ENCODE results near the gene SERPIND1.

Gene SERPIND1

DNA sequence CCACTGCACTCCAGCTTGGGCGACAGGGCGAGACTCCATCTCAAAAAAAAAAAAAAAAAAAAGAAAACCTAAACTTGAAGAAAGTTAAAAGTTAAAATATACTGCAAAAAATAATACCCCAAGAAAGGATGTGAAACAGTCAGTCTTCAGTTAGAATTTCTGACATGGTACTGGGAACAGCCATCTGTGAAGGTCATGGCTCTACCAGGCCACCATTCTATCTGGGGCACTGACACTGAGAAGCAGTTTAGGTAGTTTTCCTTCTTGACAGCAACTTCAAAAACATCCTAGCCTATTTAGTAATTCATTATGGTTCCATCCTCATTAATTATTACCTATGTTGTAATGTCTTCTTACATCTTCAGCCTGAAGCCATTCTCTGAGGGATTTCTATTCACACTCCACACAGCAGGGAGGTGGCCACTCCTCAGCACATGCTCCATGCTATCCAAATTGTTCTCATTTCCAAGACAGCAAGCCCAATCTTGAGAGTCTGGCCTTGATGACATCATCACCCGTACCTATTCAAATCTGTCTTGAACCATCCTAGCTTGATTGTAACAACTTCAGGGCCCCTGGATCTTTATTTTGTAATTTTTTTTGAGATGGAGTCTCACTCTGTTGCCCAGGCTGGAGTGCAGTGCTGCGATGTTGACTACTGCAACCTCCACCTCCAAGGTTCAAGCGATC, 38.2 kb downstream of the SERPIND1 start:
- H3K9me2 ChIP-seq (replicated peaks; ENCODE audit: low read depth, low read length), result no peaks in the 10 kb centered on the region
- H3K27me3 ChIP-seq (ENCODE audit: insufficient read depth, low read length, poor library complexity, severe bottlenecking), result no peaks in the 10 kb centered on the region
- H3K4me2 ChIP-seq (ENCODE audit: low read depth, low read length, poor library complexity, severe bottlenecking), result no peak overlapping the region
- TF ChIP-seq CTCF (conservative IDR thresholded peaks at IDR 0.05; ENCODE audit: low read length), result no peak
- no peak for TF ChIP-seq EZH2phosphoT487 (IDR thresholded peaks at IDR 0.05; ENCODE audit: borderline replicate concordance)
- no peaks in the 10 kb centered on the region for H3K9me3 ChIP-seq (ENCODE audit: insufficient read depth, low read depth, low read length)
- peaks cover 77% of the 10 kb centered on the region; the same call in 1 of the 2 replicates for H3K36me3 ChIP-seq (ENCODE audit: insufficient read depth, low read length)
- no peaks in the 10 kb centered on the region for H4K20me1 ChIP-seq (ENCODE audit: insufficient read depth, low read length, poor library complexity, severe bottlenecking)
- no peak overlapping the region for H3K9ac ChIP-seq (ENCODE audit: low read depth, low read length, poor library complexity, severe bottlenecking)
- no peak overlapping the region for H2AFZ ChIP-seq (ENCODE audit: low read length)
- no peaks in the 10 kb centered on the region for H3F3A ChIP-seq (ENCODE audit: low read depth)
- H3K4me1 ChIP-seq (ENCODE audit: insufficient read depth, low read length, poor library complexity, severe bottlenecking), result peaks cover 6% of the 10 kb centered on the region
- no peaks in the 10 kb centered on the region for H3K79me2 ChIP-seq (ENCODE audit: insufficient read depth, low read length)
- no peak overlapping the region for H3K4me3 ChIP-seq (ENCODE audit: low read length, poor library complexity, severe bottlenecking)

DNA sequence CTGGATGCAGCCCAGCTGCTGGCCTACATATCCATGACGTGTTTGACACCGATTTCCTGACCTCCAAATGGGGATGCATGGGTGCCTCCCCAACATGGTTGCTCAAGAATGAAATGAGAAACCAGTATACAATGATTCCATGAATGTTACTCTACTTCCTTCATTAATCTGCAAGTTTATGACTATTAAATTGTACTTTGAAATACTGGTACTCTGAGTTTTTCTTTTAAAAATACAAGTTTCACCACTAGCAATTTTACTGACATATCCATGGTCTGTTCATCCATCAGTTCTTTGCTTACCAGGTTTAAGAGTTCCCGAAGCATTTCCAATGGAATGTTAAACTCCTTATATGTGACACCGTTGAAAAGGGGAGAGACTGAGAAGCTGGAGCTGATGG, 39.1 kb downstream of the SERPIND1 start:
- Histone ChIP-seq H4K20me1 (ENCODE audit: insufficient read depth, low read length, poor library complexity, severe bottlenecking) (no peaks in the 10 kb centered on the region), H3K4me2 (ENCODE audit: low read depth, low read length, poor library complexity, severe bottlenecking) (no peak overlapping the region), H3K9ac (ENCODE audit: low read depth, low read length, poor library complexity, severe bottlenecking) (no peak overlapping the region), H2AFZ (ENCODE audit: low read length) (no peak overlapping the region), H3K27me3 (ENCODE audit: insufficient read depth, low read length, poor library complexity, severe bottlenecking) (no peaks in the 10 kb centered on the region), H3K4me1 (ENCODE audit: insufficient read depth, low read length, poor library complexity, severe bottlenecking) (peaks cover 6% of the 10 kb centered on the region), H3F3A (ENCODE audit: low read depth) (no peaks in the 10 kb centered on the region), H3K9me3 (ENCODE audit: insufficient read depth, low read depth, low read length) (no peaks in the 10 kb centered on the region), H3K9me2 (replicated peaks; ENCODE audit: low read depth, low read length) (no peaks in the 10 kb centered on the region), H3K36me3 (ENCODE audit: insufficient read depth, low read length) (peaks cover 73% of the 10 kb centered on the region; the same call in 1 of the 2 replicates), H3K79me2 (ENCODE audit: insufficient read depth, low read length) (no peaks in the 10 kb centered on the region), H3K4me3 (ENCODE audit: low read length, poor library complexity, severe bottlenecking) (no peak overlapping the region)
- TF ChIP-seq CTCF (conservative IDR thresholded peaks at IDR 0.05; ENCODE audit: low read length), result no peak
- no peak for TF ChIP-seq EZH2phosphoT487 (IDR thresholded peaks at IDR 0.05; ENCODE audit: borderline replicate concordance)

DNA sequence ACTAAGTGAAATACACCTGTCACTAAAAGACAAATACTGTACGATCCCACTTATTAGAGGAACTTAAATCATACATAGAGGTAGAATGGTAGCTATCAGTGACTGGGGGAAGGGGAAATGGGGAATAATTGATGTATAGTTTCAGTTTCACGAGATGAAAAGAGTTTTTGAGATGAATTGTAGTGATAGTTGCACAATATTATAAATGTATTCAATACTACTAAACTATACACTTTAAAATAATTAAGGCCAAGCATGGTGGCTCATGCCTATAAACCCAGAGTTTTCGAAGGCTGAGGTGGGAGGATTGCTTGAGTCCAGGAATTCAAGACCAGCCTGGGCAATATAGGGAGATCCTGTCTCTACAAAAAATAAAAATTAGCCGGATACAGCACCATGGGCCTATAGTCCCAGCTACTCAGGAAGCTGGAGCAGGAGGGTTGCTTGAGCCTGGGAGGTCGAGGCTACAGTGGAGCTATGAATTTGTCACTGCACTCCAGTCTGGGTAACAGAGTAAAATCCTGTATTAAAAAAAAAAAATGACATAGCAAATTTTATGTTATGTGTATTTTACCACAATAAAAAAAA, 40.4 kb downstream of the SERPIND1 start:
- no peaks in the 10 kb centered on the region for H3K9me2 ChIP-seq (replicated peaks; ENCODE audit: low read depth, low read length)
- H4K20me1 ChIP-seq (ENCODE audit: insufficient read depth, low read length, poor library complexity, severe bottlenecking), result no peaks in the 10 kb centered on the region
- no peak overlapping the region for H3K4me3 ChIP-seq (ENCODE audit: low read length, poor library complexity, severe bottlenecking)
- peaks cover 79% of the 10 kb centered on the region; the same call in 1 of the 2 replicates for H3K36me3 ChIP-seq (ENCODE audit: insufficient read depth, low read length)
- no peaks in the 10 kb centered on the region for H3K27me3 ChIP-seq (ENCODE audit: insufficient read depth, low read length, poor library complexity, severe bottlenecking)
- H3K4me2 ChIP-seq (ENCODE audit: low read depth, low read length, poor library complexity, severe bottlenecking), result no peak overlapping the region
- no peaks in the 10 kb centered on the region for H3K79me2 ChIP-seq (ENCODE audit: insufficient read depth, low read length)
- no peak overlapping the region for H2AFZ ChIP-seq (ENCODE audit: low read length)
- H3K4me1 ChIP-seq (ENCODE audit: insufficient read depth, low read length, poor library complexity, severe bottlenecking), result no peaks in the 10 kb centered on the region
- H3F3A ChIP-seq (ENCODE audit: low read depth), result no peaks in the 10 kb centered on the region
- H3K9me3 ChIP-seq (ENCODE audit: insufficient read depth, low read depth, low read length), result no peaks in the 10 kb centered on the region
- TF ChIP-seq EZH2phosphoT487 (IDR thresholded peaks at IDR 0.05; ENCODE audit: borderline replicate concordance) (no peak), CTCF (conservative IDR thresholded peaks at IDR 0.05; ENCODE audit: low read length) (no peak)
- H3K9ac ChIP-seq (ENCODE audit: low read depth, low read length, poor library complexity, severe bottlenecking), result no peak overlapping the region
